Liver (tissue), 3 donors: Measurements from ENCODE around the gene KCNS3.

Experiments used
- EGR1 ChIP-seq, 2 donors: IDR thresholded peaks; 2 replicates each; pipeline ENCODE4 v1.6.1; 2016 to 2018; ENCODE audit warnings: antibody characterized with exemption in 2 of 2, low read depth in 2 of 2
- GABPA ChIP-seq, 2 donors: IDR thresholded peaks in 1 of 2; conservative IDR thresholded peaks in 1 of 2; 2 replicates each; pipeline ENCODE4 v1.6.1; 2016; ENCODE audit warnings: antibody characterized with exemption in 2 of 2, mild to moderate bottlenecking in 1 of 2, moderate library complexity in 1 of 2
- RAD21 ChIP-seq, 2 donors: IDR thresholded peaks; 2 replicates each; pipeline ENCODE4 v1.6.1; 2016; ENCODE audit warnings: antibody characterized with exemption in 2 of 2, mild to moderate bottlenecking in 2 of 2
- RXRA ChIP-seq, 2 donors: IDR thresholded peaks; 2 replicates each; pipeline ENCODE4 v1.6.1; 2017 to 2018; ENCODE audit warnings: antibody characterized with exemption in 2 of 2, mild to moderate bottlenecking in 1 of 2
- SP1 ChIP-seq: IDR thresholded peaks from 2 replicates; pipeline ENCODE4 v1.6.1; 2018; ENCODE audit warnings: antibody characterized with exemption, mild to moderate bottlenecking
- YY1 ChIP-seq: IDR thresholded peaks from 2 replicates; pipeline ENCODE4 v1.6.1; 2016; ENCODE audit warnings: antibody characterized with exemption, mild to moderate bottlenecking
- TF ChIP-seq, protein P1 (sequence below): fragments of 150-350 bp; IDR thresholded peaks from 2 replicates; pipeline ENCODE4 v1.5.1; 2017; ENCODE audit warnings: improper control_type of control experiment, low read depth, low read length; ENCODE audit not compliant: missing input control
- TF ChIP-seq, protein P2 (sequence below): IDR thresholded peaks from 2 replicates; pipeline ENCODE4 v1.6.1; 2016; ENCODE audit warnings: antibody characterized with exemption
- donor health status: healthy.
- donor health status: healthy.

GRCh38 chr2:17876590-17876989, 1.9 kb upstream of the KCNS3 start:
- no peak for TF ChIP-seq YY1
- no peak for TF ChIP-seq SP1
- TF ChIP-seq, protein P1, sequence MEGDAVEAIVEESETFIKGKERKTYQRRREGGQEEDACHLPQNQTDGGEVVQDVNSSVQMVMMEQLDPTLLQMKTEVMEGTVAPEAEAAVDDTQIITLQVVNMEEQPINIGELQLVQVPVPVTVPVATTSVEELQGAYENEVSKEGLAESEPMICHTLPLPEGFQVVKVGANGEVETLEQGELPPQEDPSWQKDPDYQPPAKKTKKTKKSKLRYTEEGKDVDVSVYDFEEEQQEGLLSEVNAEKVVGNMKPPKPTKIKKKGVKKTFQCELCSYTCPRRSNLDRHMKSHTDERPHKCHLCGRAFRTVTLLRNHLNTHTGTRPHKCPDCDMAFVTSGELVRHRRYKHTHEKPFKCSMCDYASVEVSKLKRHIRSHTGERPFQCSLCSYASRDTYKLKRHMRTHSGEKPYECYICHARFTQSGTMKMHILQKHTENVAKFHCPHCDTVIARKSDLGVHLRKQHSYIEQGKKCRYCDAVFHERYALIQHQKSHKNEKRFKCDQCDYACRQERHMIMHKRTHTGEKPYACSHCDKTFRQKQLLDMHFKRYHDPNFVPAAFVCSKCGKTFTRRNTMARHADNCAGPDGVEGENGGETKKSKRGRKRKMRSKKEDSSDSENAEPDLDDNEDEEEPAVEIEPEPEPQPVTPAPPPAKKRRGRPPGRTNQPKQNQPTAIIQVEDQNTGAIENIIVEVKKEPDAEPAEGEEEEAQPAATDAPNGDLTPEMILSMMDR: no peak
- TF ChIP-seq, protein P2, sequence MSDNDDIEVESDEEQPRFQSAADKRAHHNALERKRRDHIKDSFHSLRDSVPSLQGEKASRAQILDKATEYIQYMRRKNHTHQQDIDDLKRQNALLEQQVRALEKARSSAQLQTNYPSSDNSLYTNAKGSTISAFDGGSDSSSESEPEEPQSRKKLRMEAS: no peak
- no peak for TF ChIP-seq RXRA (IDR thresholded peaks at IDR 0.05)
- TF ChIP-seq RAD21 (IDR thresholded peaks at IDR 0.05): no peak
- TF ChIP-seq GABPA (IDR thresholded peaks at IDR 0.05 in 1 of 2, conservative IDR thresholded peaks at IDR 0.05 in 1 of 2): no peak
- TF ChIP-seq EGR1 (IDR thresholded peaks at IDR 0.05; ENCODE audit: low read depth in 2 of 2): no peak
